Measurements from ENCODE around the gene CDKN2AIPNL. TPM values are rescaled to one million over a fixed set of nuclear protein-coding genes. Genes with fewer than 3 reads are reported as not detected.

Gene CDKN2AIPNL
- total and polyA plus RNA-seq, 2 of the 13 experiments (the other 11 are each of a cell fraction or from before 2014, with no cell fraction given), result 17.4 to 46.5 TPM

- TF ChIP-seq, protein P1, sequence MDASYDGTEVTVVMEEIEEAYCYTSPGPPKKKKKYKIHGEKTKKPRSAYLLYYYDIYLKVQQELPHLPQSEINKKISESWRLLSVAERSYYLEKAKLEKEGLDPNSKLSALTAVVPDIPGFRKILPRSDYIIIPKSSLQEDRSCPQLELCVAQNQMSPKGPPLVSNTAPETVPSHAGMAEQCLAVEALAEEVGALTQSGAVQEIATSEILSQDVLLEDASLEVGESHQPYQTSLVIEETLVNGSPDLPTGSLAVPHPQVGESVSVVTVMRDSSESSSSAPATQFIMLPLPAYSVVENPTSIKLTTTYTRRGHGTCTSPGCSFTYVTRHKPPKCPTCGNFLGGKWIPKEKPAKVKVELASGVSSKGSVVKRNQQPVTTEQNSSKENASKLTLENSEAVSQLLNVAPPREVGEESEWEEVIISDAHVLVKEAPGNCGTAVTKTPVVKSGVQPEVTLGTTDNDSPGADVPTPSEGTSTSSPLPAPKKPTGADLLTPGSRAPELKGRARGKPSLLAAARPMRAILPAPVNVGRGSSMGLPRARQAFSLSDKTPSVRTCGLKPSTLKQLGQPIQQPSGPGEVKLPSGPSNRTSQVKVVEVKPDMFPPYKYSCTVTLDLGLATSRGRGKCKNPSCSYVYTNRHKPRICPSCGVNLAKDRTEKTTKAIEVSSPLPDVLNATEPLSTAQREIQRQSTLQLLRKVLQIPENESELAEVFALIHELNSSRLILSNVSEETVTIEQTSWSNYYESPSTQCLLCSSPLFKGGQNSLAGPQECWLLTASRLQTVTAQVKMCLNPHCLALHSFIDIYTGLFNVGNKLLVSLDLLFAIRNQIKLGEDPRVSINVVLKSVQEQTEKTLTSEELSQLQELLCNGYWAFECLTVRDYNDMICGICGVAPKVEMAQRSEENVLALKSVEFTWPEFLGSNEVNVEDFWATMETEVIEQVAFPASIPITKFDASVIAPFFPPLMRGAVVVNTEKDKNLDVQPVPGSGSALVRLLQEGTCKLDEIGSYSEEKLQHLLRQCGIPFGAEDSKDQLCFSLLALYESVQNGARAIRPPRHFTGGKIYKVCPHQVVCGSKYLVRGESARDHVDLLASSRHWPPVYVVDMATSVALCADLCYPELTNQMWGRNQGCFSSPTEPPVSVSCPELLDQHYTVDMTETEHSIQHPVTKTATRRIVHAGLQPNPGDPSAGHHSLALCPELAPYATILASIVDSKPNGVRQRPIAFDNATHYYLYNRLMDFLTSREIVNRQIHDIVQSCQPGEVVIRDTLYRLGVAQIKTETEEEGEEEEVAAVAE (CRISPR knock-in tag; IDR thresholded peaks at IDR 0.05; ENCODE audit: borderline replicate concordance), result peak; percentile 92
- TF ChIP-seq TGIF2 (CRISPR knock-in tag; IDR thresholded peaks at IDR 0.05) (peak; percentile 83), ZNF781 (CRISPR knock-in tag; IDR thresholded peaks at IDR 0.05; ENCODE audit: borderline replicate concordance, not compliant biosample characterization) (peak; percentile 98), ZNF615 (CRISPR knock-in tag; IDR thresholded peaks at IDR 0.05; ENCODE audit: borderline replicate concordance) (no peak; the same call in 1 of the 2 replicates), ZNF766 (CRISPR knock-in tag; IDR thresholded peaks at IDR 0.05; ENCODE audit: borderline replicate concordance) (peak; percentile 77; the same call in 1 of the 2 replicates), ZNF3 (CRISPR knock-in tag; IDR thresholded peaks at IDR 0.05) (no peak), ZFP36L1 (CRISPR knock-in tag; IDR thresholded peaks at IDR 0.05) (0 out of 2 replicates have a peak, but pooled peaks have one; percentile 24), SNAPC2 (CRISPR knock-in tag; IDR thresholded peaks at IDR 0.05) (peak; percentile 76; the same call in 1 of the 2 replicates), SETDB1 (CRISPR knock-in tag; IDR thresholded peaks at IDR 0.05; ENCODE audit: borderline replicate concordance) (no peak), YEATS2 (CRISPR knock-in tag; IDR thresholded peaks at IDR 0.05; ENCODE audit: borderline replicate concordance) (peak; percentile 89), ZNF547 (CRISPR knock-in tag; IDR thresholded peaks at IDR 0.05) (peak; percentile 22; the same call in 1 of the 2 replicates), KDM1A (CRISPR knock-in tag; IDR thresholded peaks at IDR 0.05) (no peak; the same call in 1 of the 2 replicates), MIXL1 (CRISPR knock-in tag; IDR thresholded peaks at IDR 0.05) (0 out of 2 replicates have a peak, but pooled peaks have one; percentile 61), GFI1 (CRISPR knock-in tag; IDR thresholded peaks at IDR 0.05; ENCODE audit: borderline replicate concordance) (peak; percentile 31; the same call in 1 of the 2 replicates)
- TF ChIP-seq, protein P2, sequence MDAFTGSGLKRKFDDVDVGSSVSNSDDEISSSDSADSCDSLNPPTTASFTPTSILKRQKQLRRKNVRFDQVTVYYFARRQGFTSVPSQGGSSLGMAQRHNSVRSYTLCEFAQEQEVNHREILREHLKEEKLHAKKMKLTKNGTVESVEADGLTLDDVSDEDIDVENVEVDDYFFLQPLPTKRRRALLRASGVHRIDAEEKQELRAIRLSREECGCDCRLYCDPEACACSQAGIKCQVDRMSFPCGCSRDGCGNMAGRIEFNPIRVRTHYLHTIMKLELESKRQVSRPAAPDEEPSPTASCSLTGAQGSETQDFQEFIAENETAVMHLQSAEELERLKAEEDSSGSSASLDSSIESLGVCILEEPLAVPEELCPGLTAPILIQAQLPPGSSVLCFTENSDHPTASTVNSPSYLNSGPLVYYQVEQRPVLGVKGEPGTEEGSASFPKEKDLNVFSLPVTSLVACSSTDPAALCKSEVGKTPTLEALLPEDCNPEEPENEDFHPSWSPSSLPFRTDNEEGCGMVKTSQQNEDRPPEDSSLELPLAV (CRISPR knock-in tag; conservative IDR thresholded peaks at IDR 0.05; ENCODE audit: low read depth), result no peak
- TF ChIP-seq, protein P3, sequence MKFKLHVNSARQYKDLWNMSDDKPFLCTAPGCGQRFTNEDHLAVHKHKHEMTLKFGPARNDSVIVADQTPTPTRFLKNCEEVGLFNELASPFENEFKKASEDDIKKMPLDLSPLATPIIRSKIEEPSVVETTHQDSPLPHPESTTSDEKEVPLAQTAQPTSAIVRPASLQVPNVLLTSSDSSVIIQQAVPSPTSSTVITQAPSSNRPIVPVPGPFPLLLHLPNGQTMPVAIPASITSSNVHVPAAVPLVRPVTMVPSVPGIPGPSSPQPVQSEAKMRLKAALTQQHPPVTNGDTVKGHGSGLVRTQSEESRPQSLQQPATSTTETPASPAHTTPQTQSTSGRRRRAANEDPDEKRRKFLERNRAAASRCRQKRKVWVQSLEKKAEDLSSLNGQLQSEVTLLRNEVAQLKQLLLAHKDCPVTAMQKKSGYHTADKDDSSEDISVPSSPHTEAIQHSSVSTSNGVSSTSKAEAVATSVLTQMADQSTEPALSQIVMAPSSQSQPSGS (CRISPR knock-in tag; IDR thresholded peaks at IDR 0.05), result peak; percentile 88
- TF ChIP-seq, protein P4, sequence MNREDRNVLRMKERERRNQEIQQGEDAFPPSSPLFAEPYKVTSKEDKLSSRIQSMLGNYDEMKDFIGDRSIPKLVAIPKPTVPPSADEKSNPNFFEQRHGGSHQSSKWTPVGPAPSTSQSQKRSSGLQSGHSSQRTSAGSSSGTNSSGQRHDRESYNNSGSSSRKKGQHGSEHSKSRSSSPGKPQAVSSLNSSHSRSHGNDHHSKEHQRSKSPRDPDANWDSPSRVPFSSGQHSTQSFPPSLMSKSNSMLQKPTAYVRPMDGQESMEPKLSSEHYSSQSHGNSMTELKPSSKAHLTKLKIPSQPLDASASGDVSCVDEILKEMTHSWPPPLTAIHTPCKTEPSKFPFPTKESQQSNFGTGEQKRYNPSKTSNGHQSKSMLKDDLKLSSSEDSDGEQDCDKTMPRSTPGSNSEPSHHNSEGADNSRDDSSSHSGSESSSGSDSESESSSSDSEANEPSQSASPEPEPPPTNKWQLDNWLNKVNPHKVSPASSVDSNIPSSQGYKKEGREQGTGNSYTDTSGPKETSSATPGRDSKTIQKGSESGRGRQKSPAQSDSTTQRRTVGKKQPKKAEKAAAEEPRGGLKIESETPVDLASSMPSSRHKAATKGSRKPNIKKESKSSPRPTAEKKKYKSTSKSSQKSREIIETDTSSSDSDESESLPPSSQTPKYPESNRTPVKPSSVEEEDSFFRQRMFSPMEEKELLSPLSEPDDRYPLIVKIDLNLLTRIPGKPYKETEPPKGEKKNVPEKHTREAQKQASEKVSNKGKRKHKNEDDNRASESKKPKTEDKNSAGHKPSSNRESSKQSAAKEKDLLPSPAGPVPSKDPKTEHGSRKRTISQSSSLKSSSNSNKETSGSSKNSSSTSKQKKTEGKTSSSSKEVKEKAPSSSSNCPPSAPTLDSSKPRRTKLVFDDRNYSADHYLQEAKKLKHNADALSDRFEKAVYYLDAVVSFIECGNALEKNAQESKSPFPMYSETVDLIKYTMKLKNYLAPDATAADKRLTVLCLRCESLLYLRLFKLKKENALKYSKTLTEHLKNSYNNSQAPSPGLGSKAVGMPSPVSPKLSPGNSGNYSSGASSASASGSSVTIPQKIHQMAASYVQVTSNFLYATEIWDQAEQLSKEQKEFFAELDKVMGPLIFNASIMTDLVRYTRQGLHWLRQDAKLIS (CRISPR knock-in tag; IDR thresholded peaks at IDR 0.05), result no peak
Observed at GRCh38 chr5:134370871-134371833, 40.5 kb downstream of the CDKN2AIPNL start, which contains the start of gene UBE2B (continued).

Data from HepG2 (cell line).